ENCODE measurements around the gene LAPTM5. TPM values are rescaled to one million over a fixed set of nuclear protein-coding genes. Genes with fewer than 3 reads are reported as not detected.

The LAPTM5 gene
- total and polyA plus RNA-seq, 2 donors (not counting 1 experiment from before 2014, with no cell fraction given) = 1,384 to 1,519 TPM

DNA sequence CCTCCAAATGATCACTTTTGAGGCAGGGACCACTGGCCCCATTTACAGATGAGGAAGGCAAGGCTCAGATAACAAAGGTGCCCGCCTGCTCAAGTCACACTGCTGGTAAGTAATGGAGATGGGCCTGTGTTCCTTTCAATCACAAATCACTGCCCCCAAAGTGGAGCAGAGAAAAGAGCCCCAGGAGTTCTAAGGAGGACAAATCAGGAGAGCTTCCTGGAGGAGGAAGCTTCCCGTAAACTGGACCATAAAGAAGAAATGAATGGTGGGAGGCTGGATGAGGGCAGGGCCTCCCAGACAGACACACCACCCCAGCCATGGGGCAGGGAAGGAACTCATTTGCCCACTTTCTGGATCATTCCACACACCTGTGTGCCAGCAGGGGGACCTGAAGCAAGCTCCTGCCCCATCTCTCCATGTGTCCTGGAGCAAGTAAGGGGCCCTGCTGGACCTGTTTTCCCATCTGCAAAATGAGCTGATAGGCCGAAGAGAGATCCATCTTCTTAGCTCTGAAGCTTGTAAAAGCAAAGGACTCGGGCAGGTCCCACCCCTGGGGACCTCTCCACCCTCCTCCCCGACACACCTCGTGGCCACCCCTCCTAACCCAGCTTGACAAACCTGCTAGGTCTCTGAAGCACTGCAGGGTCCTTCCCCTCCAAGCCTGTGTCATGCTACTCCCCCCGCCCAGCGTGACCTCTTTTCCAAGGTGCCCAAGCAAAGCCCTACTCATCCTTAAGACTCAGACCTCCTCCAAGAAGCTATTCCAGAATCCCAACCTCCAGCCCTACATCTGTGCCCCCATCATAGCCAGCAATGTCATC, 5.5 kb downstream of the LAPTM5 start:
- ChIA-PET CTCF (interaction anchor here (0.8 to 38.6 kb wide), 4 partner anchors 2 to 158 kb away, joined by 5 to 769 read pairs (median 540); partner anchors contain the start of genes LAPTM5 and MATN1), POLR2A (interaction anchor here (0.7 to 10.3 kb wide), 6 partner anchors 7 to 33 kb away, joined by 3 to 152 read pairs (median 24); no protein-coding TSS in a partner anchor)
- peak overlapping the region; percentile 94 for H3K4me2 ChIP-seq (replicated peaks; ENCODE audit: low read depth, low read length, poor library complexity, severe bottlenecking)
- no peak for TF ChIP-seq EZH2 (IDR thresholded peaks at IDR 0.05; ENCODE audit: borderline replicate concordance, insufficient read depth, low read depth, low read length, poor library complexity, severe bottlenecking)
- TF ChIP-seq, protein P1, sequence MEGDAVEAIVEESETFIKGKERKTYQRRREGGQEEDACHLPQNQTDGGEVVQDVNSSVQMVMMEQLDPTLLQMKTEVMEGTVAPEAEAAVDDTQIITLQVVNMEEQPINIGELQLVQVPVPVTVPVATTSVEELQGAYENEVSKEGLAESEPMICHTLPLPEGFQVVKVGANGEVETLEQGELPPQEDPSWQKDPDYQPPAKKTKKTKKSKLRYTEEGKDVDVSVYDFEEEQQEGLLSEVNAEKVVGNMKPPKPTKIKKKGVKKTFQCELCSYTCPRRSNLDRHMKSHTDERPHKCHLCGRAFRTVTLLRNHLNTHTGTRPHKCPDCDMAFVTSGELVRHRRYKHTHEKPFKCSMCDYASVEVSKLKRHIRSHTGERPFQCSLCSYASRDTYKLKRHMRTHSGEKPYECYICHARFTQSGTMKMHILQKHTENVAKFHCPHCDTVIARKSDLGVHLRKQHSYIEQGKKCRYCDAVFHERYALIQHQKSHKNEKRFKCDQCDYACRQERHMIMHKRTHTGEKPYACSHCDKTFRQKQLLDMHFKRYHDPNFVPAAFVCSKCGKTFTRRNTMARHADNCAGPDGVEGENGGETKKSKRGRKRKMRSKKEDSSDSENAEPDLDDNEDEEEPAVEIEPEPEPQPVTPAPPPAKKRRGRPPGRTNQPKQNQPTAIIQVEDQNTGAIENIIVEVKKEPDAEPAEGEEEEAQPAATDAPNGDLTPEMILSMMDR (IDR thresholded peaks at IDR 0.05) = no peak
- peaks cover 100% of the 10 kb centered on the region for H3K79me2 ChIP-seq (ENCODE audit: control insufficient read depth, insufficient read depth, low read length)
- peaks cover 0 to 77% of the 10 kb centered on the region in 2 experiments for H3K36me3 ChIP-seq (replicated peaks in 1 of 2; ENCODE audit: control extremely low read depth in 1 of 2, control insufficient read depth in 1 of 2, extremely low read depth in 1 of 2, insufficient read depth in 2 of 2, low read length in 1 of 2)
- intact Hi-C loops (cut with micrococcal nuclease) = loop anchor here (1.0 kb wide), 1 partner anchor 10 kb away; no protein-coding TSS in a partner anchor
- Mint-ChIP-seq H3K27me3 (no peaks in the 10 kb centered on the region), H3K9me3 (ENCODE audit: insufficient read depth) (no peaks in the 10 kb centered on the region), H3K4me3 (peak overlapping the region; percentile 89), H3K4me1 (peaks cover 81% of the 10 kb centered on the region), H3K27ac (peak overlapping the region; percentile 97)
- H3K9me3 ChIP-seq (ENCODE audit: control extremely low read depth in 1 of 3, control insufficient read depth in 2 of 3, insufficient read depth in 1 of 3, low read length in 2 of 3) = no peaks in the 10 kb centered on the region
- no peaks in the 10 kb centered on the region for H3K27me3 ChIP-seq (replicated peaks in 1 of 4; ENCODE audit: control extremely low read depth in 1 of 4, control insufficient read depth in 3 of 4, insufficient read depth in 4 of 4, low read length in 3 of 4)
- ATAC-seq (ENCODE audit: low read depth) = no peak
- H3K9ac ChIP-seq (ENCODE audit: low read length) = peak overlapping the region; percentile 98
- DNase-seq = peak; percentile 59
- H4K20me1 ChIP-seq (ENCODE audit: control insufficient read depth, insufficient read depth, low read length, poor library complexity, severe bottlenecking) = peaks cover 58% of the 10 kb centered on the region
- H3K4me1 ChIP-seq (ENCODE audit: control insufficient read depth in 2 of 2, insufficient read depth in 2 of 2, low read length in 2 of 2) = peaks cover 67 to 92% of the 10 kb centered on the region in 2 donors
- 15% methylated on average over 6 of the region's 8 CpGs for WGBS (ENCODE audit: insufficient coverage)
- no peak overlapping the region for H2AFZ ChIP-seq (ENCODE audit: insufficient read depth, low read depth, low read length, poor library complexity, severe bottlenecking)
- H3K4me3 ChIP-seq (ENCODE audit: control extremely low read depth in 1 of 5, extremely low read depth in 1 of 5, insufficient read depth in 1 of 5, low read depth in 2 of 5, low read length in 4 of 5) = peak overlapping the region in 4 of 5 experiments; percentile 80 to 97 (median 92)
- peak overlapping the region; percentile 98 to 100 for H3K27ac ChIP-seq (ENCODE audit: low read length in 2 of 2)

Data from B cell (primary cell).